Activated CD8-positive, alpha-beta memory T cell treated with anti-CD3 and anti-CD28 coated beads for 36 hours (primary cell): ENCODE measurements around the gene DAD1. TPM values are rescaled to one million over a fixed set of nuclear protein-coding genes. Genes with fewer than 3 reads are reported as not detected.

ENCODE experiments used
- CTCF ChIA-PET: fragments of 350-600 bp; sonication (Branson Sonifier 250); formaldehyde crosslinking; loops from one replicate; lab custom pipeline; 2021; ENCODE audit warnings: antibody characterized with exemption; lab: Charles Lee
- POLR2A ChIA-PET: fragments of 350-600 bp; sonication (Branson Sonifier 250); formaldehyde crosslinking; loops from one replicate; lab custom pipeline; 2021; ENCODE audit warnings: antibody characterized with exemption; lab: Charles Lee
- total RNA-seq, 2 experiments: library from RNA; stranded (reverse); gene quantifications; one replicate each; pipeline ENCODE4 v1.2.3, GENCODE V29; 2021

Gene DAD1
- total RNA-seq, 2 experiments from 2014 or later = 292 to 295 TPM

DNA sequence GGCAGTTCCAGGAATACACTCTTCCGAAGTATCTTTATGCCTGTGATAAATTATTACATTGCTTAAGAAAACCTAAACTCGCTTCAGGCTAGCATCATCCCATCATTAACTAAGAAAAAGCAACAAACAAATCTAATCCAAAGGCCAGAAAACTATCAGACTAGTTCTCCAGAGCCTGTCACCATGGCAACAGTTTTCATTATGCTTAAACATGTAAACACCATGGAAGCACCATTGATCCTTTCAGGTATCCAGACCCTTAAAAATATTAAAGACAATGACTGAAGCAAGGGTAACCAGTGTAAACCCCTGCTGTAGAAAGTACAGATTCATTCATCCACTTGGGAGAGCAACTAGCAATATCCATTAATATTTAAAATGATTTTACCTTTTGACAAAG is 9.8 kb downstream of the DAD1 start:
- CTCF ChIA-PET = interaction anchor here (1.0 to 4.7 kb wide), 3 partner anchors 9 to 20 kb away, joined by 3 to 19 read pairs (median 3); no protein-coding TSS in a partner anchor

GRCh38 chr14:22577334-22577908 is 11.6 kb downstream of the DAD1 start:
- ChIA-PET POLR2A (no interaction called here), CTCF (no interaction called here)

More for the DNA sequence above, 9.8 kb downstream of the DAD1 start:
- POLR2A ChIA-PET = no interaction called here

- CTCF ChIA-PET = interaction anchor here (4.7 kb wide), 1 partner anchor 279 kb away, joined by 68 read pairs; no protein-coding TSS in a partner anchor
- POLR2A ChIA-PET = no interaction called here
Measured at GRCh38 chr14:22573804-22574203, 15.2 kb downstream of the DAD1 start.

GRCh38 chr14:22572562-22573058 is 16.4 kb downstream of the DAD1 start:
- CTCF ChIA-PET = interaction anchor here (1.2 to 10.4 kb wide), 6 partner anchors 17 to 328 kb away, joined by 4 to 186 read pairs (median 24); partner anchors contain the start of gene DAD1
- POLR2A ChIA-PET = no interaction called here

DNA sequence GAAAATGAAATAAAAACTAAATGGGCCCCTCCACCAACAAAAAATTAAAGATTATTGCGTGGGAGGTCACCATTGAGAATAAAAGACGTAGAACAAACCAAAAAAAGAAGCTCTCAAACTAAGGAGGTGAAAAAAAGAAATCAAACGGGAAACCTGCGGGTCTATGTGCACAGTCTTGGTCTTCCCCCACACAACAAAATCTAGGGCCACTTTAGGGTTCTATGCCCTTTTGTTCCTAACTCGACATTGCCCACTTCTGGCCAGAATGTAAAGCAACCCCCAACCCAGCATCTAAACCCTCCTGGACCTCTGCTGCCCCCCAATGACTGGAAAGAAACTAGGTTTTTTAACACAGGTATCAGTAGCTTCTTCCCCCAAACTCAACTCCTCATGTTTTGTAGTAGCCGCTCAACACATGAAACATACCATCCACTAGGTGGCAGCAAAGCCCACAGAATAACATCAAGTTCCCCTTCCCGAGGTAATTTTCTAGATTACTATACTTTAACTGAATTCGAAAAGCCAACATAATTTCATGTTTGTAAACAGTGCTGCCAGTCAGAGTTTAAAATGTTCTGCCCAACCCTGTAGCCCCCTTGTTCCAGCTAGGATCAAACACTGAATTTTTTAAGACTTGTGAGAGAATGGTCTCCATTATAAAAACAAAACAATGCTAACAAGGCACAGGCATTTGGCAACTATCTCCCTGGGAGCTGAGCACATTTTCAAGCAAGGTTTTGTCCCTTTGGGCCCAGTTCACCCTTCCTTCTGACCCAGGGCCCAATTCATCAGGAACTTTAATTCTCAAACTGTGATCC is 18.7 kb downstream of the DAD1 start:
- ChIA-PET CTCF (interaction anchor here (0.6 to 10.4 kb wide), 73 partner anchors 10 to 870 kb away, joined by 3 to 186 read pairs (median 5); partner anchors contain the start of genes ABHD4, AJUBA, DAD1 and HAUS4), POLR2A (interaction anchor here (0.7 to 2.8 kb wide), 10 partner anchors 9 to 529 kb away, joined by 3 to 29 read pairs (median 4); partner anchors contain the start of gene DAD1)

DNA sequence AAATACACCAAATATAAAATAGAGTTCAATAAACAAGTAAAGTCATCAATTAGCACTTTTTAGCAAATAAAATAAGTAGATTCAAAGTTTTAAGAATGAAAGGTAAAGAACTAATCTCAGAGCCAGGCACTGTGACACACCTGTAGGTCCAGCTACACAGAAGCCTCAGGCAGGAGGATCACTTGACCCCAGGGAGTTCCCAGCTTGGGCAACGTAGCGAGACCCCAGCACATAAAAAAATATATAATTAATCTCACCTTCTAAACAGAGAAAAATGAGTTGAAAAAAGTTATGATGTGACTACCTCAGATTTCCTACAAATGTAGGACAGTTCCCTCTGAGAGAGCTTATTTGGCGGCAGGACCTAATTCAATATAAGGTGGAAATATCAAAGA is 19.3 kb downstream of the DAD1 start:
- CTCF ChIA-PET = interaction anchor here (0.6 to 10.4 kb wide), 66 partner anchors 10 to 733 kb away, joined by 3 to 186 read pairs (median 5); partner anchors contain the start of genes ABHD4, DAD1, HAUS4 and LRP10

DNA sequence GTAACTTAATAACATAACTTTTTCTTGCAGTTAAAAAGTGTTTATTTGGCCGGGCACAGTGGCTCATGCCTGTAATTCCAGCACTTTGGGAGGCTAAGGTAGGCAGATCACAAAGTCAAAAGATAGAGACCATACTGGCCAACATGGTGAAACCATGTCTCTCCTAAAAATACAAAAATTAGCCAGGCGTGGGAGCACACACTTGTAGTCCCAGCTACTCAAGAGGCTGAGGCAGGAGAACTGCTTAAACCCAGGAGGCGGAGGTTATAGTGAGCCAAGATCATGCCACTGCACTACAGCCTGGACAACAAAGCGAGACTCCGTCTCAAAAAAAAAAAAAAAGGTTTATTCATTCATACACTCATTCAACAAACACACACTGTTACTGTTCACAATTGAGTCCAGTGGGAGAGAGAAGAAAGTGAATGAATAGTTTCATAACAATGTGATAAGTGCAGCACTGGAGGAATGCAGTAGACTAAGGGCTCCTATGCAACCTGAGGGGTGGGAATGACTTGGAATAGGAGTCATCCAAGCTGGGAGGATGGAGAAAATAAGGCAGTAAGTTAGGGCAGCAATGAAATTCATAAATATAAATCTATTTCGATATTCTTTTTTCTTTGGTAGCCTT is 19.8 kb downstream of the DAD1 start:
- ChIA-PET CTCF (interaction anchor here (0.6 to 10.4 kb wide), 32 partner anchors 9 to 729 kb away, joined by 3 to 186 read pairs (median 6); partner anchors contain the start of genes DAD1, LRP10 and MRPL52), POLR2A (interaction anchor here (0.6 to 2.8 kb wide), 11 partner anchors 11 to 721 kb away, joined by 3 to 29 read pairs (median 4); partner anchors contain the start of gene DAD1)

More for the DNA sequence above, 19.3 kb downstream of the DAD1 start:
- POLR2A ChIA-PET = interaction anchor here (0.6 to 2.8 kb wide), 12 partner anchors 8 to 721 kb away, joined by 3 to 29 read pairs (median 4); partner anchors contain the start of gene DAD1

- ChIA-PET CTCF (interaction anchor here (1.2 to 10.4 kb wide), 5 partner anchors 7 to 61 kb away, joined by 4 to 186 read pairs (median 5); partner anchors contain the start of gene DAD1), POLR2A (interaction anchor here (0.5 to 2.4 kb wide), 7 partner anchors 9 to 564 kb away, joined by 3 to 18 read pairs (median 3); no protein-coding TSS in a partner anchor)
Measured at GRCh38 chr14:22567437-22567836, 21.6 kb downstream of the DAD1 start.

DNA sequence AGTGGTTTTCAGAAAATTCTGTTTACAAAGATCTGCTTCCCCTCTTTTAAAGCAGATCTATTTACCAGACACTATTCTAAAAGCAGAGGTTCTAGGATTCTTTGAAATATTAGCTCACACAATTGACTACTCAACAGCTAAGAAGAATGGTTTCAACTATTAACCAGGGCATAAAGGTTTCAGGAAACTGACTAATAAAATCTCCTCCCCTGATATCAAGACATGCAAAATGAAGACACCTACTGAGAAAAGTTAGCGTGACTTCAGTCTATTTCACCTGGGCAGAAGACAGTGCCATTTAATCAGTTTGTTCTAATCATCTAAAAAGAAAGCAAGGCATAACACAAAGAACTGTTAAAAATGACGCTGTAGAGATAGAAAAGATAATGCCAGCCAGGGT is 22.2 kb downstream of the DAD1 start:
- ChIA-PET CTCF (interaction anchor here (1.2 to 10.4 kb wide), 4 partner anchors 9 to 61 kb away, joined by 4 to 186 read pairs (median 4); no protein-coding TSS in a partner anchor), POLR2A (interaction anchor here (0.5 to 2.4 kb wide), 7 partner anchors 8 to 123 kb away, joined by 3 to 18 read pairs (median 8); no protein-coding TSS in a partner anchor)

- POLR2A ChIA-PET = interaction anchor here (0.6 to 2.4 kb wide), 7 partner anchors 10 to 404 kb away, joined by 3 to 18 read pairs (median 4); no protein-coding TSS in a partner anchor
- CTCF ChIA-PET = interaction anchor here (1.3 to 10.4 kb wide), 4 partner anchors 8 to 18 kb away, joined by 4 to 186 read pairs (median 4); no protein-coding TSS in a partner anchor
Measured at GRCh38 chr14:22566266-22566665, 22.8 kb downstream of the DAD1 start.

GRCh38 chr14:22565391-22565945 is 23.6 kb downstream of the DAD1 start:
- POLR2A ChIA-PET = interaction anchor here (0.6 to 1.7 kb wide), 6 partner anchors 9 to 504 kb away, joined by 3 to 8 read pairs (median 4); no protein-coding TSS in a partner anchor
- CTCF ChIA-PET = interaction anchor here (1.3 to 10.4 kb wide), 3 partner anchors 10 to 27 kb away, joined by 4 to 186 read pairs (median 5); no protein-coding TSS in a partner anchor

GRCh38 chr14:22564463-22564862 is 24.6 kb downstream of the DAD1 start:
- POLR2A ChIA-PET = interaction anchor here (0.7 to 1.1 kb wide), 3 partner anchors 18 to 40 kb away, joined by 3 read pairs; no protein-coding TSS in a partner anchor
- CTCF ChIA-PET = interaction anchor here (0.9 to 10.4 kb wide), 3 partner anchors 9 to 27 kb away, joined by 3 to 186 read pairs (median 5); no protein-coding TSS in a partner anchor

DNA sequence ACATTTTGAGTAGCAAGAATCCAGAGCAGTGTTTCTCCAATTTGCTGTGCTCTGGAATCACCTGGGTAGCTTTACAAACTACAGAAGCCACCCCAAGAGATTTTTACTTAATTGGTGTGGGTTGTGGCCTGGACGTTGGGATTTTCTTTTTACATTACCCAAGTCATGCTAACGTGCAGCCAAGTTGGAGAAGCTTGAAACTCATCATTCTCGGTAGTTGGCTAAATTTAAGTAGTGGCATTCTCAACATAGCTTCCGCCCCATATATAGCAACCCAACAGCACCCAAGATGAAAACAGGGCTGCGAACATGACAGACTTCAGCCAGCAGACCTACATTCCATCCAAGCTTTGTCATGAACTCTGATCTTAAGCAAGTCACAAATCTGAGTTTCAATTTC is 25.0 kb downstream of the DAD1 start:
- ChIA-PET POLR2A (interaction anchor here (0.5 to 1.1 kb wide), 5 partner anchors 9 to 338 kb away, joined by 3 to 13 read pairs (median 3); no protein-coding TSS in a partner anchor), CTCF (interaction anchor here (0.7 to 10.4 kb wide), 4 partner anchors 8 to 27 kb away, joined by 3 to 186 read pairs (median 4); no protein-coding TSS in a partner anchor)

DNA sequence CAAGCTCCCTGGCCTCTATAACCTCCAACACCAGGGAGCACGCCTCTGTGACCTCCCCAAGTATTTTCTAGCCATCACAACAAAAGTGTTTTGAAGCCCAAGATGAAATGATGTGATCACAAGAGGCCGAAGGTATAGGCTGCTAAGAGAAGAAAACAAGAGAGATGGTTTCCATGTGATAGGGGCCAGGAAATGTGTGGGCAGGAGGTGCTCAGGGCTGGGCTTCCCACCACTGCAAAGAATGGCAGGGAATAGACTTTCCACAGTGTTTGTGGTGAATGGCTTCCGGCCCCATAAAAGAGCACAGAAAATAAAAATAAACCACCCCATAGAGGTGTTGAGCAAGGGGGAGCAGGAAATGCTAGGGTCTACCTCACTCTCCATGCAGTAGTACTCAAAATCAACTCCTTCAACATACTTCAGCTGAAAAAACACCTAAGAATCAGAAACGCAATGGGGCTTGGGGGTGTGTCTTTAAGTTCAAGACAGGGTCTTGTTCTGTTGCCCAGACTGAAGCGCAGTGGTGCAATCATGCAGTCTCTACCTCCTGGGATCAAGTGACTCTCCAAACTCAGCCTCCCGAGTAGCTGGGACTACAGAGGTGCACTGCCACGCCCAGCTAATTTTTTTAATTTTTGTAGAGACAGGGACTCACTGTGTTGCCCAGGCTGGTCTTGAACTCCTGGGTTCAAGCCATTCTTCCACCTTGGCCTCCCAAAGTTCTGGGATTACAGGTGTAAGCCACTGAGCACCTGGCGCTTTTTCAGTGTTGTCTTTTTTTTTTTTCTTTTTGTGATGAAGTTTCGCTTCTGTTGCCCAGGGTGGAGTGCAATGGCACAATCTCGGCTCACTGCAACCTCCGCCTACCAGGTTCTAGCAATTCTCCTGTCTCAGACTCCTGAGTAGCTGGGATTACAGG is 27.1 kb downstream of the DAD1 start:
- ChIA-PET CTCF (interaction anchor here (0.7 to 4.9 kb wide), 6 partner anchors 8 to 684 kb away, joined by 3 to 127 read pairs (median 4); no protein-coding TSS in a partner anchor), POLR2A (interaction anchor here (0.5 to 2.1 kb wide), 10 partner anchors 8 to 597 kb away, joined by 3 to 13 read pairs (median 4); no protein-coding TSS in a partner anchor)

- CTCF ChIA-PET = interaction anchor here (1.1 to 4.9 kb wide), 5 partner anchors 8 to 290 kb away, joined by 3 to 127 read pairs (median 6); no protein-coding TSS in a partner anchor
- POLR2A ChIA-PET = interaction anchor here (0.5 to 2.1 kb wide), 10 partner anchors 9 to 596 kb away, joined by 3 to 11 read pairs (median 5); no protein-coding TSS in a partner anchor
Measured at GRCh38 chr14:22561366-22561660, 27.7 kb downstream of the DAD1 start.
